Measurements from ENCODE around the gene KCNQ1.

DNA sequence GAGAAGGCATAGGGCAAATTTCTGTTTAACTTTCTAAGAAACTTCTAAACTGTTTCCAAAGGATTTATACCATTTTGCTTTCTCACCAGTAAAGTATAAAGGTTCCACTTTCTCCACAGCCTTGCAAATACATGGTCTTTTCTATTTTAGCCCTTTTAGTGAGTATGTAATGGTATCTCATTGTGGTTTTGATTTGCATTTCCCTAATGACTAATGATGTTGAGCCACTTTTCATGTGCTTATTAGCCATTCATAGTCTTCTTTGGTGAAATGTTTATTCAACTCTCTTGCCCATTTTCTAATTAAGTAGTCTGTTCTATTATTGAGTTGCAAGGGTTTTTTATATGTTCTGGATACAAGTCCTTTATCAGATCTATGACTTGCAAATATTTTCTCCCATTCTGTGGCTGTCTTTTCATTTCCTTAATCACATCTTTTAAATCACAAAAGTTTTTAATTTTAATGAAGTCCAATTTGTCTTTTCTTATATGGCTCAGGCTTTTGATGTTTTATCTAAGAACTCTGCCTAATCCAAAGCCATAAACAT is 338.8 kb downstream of the KCNQ1 start:
- TF ChIP-seq, protein P1, sequence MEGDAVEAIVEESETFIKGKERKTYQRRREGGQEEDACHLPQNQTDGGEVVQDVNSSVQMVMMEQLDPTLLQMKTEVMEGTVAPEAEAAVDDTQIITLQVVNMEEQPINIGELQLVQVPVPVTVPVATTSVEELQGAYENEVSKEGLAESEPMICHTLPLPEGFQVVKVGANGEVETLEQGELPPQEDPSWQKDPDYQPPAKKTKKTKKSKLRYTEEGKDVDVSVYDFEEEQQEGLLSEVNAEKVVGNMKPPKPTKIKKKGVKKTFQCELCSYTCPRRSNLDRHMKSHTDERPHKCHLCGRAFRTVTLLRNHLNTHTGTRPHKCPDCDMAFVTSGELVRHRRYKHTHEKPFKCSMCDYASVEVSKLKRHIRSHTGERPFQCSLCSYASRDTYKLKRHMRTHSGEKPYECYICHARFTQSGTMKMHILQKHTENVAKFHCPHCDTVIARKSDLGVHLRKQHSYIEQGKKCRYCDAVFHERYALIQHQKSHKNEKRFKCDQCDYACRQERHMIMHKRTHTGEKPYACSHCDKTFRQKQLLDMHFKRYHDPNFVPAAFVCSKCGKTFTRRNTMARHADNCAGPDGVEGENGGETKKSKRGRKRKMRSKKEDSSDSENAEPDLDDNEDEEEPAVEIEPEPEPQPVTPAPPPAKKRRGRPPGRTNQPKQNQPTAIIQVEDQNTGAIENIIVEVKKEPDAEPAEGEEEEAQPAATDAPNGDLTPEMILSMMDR (IDR thresholded peaks at IDR 0.05; ENCODE audit: borderline replicate concordance, extremely low read depth, low read length, poor library complexity, severe bottlenecking) = no peak
- no peak for TF ChIP-seq EZH2 (IDR thresholded peaks at IDR 0.05; ENCODE audit: borderline replicate concordance, low read depth, low read length, severe bottlenecking)
